H1 (cell line): Measurements from ENCODE around the gene PPM1F. TPM values are rescaled to one million over a fixed set of nuclear protein-coding genes. Genes with fewer than 3 reads are reported as not detected.

Experiments used
- CHD2 ChIP-seq: IDR thresholded peaks from 2 replicates; pipeline ENCODE4 v1.6.1; 2012; ENCODE audit warnings: low read length, improper control_type of control experiment
- CHD7 ChIP-seq: fragments of 300-600 bp; sonication (generic); IDR thresholded peaks from 2 replicates; pipeline ENCODE4 v1.7.1; 2012; ENCODE audit warnings: low read length, moderate library complexity, mild to moderate bottlenecking, inconsistent platforms; ENCODE audit not compliant: insufficient replicate concordance
- POLR2A ChIP-seq, 2 experiments: IDR thresholded peaks; 1 replicate in 1 of 2; 2 replicates in 1 of 2; pipeline ENCODE4 v1.6.1; 2011; ENCODE audit warnings: low read depth in 2 of 2, low read length in 2 of 2, mild to moderate bottlenecking in 2 of 2; ENCODE audit errors: control extremely low read depth in 1 of 2
- polyA plus RNA-seq, 7 experiments: library from polyadenylated mRNA; depleted of rRNA in 3 of 7; stranded (reverse) in 5 of 7; unstranded in 2 of 7; fragments of >200 nt in 5 of 7; fragments of 200-250 nt in 2 of 7; gene quantifications; 1 replicate in 5 of 7; 2 replicates in 1 of 7; 4 replicates in 1 of 7; pipeline versions ENCODE4 v1.2.1 to v1.2.3, GENCODE V29; 2011 to 2013; ENCODE audit warnings: missing spikeins in 2 of 7, mixed read lengths in 2 of 7
- total RNA-seq: library from RNA; stranded (reverse); fragmentation: NEBNext Ultra II Directional; extraction: Animal tissue kit (Norgen Biotek cat#: 25700); gene quantifications from 2 replicates; pipeline ENCODE4 v1.2.1, GENCODE V29; 2021

PPM1F gene
- total and polyA plus RNA-seq, 2 of the 8 experiments (the other 6 are each of a cell fraction or from before 2014, with no cell fraction given): 12.4 to 22.8 TPM

GRCh38 chr22:21991304-21991596, 38.6 kb upstream of the PPM1F start (continued):
- TF ChIP-seq CHD7: no peak
- TF ChIP-seq CHD2: no peak
- no peak for TF ChIP-seq POLR2A (IDR thresholded peaks at IDR 0.05; ENCODE audit: control extremely low read depth in 1 of 2, low read depth in 2 of 2, low read length in 2 of 2)
- TF ChIP-seq, all 59 proteins: peak for 0
